RPMI7951 (cell line): ENCODE measurements around the gene CRACDL. TPM values are rescaled to one million over a fixed set of nuclear protein-coding genes. Genes with fewer than 3 reads are reported as not detected.

Experiments used
- DNase-seq: peaks from one replicate; pipeline ENCODE4 v3.0.0-alpha.2; 2012; ENCODE audit warnings: low read depth
- total RNA-seq: library from RNA; depleted of rRNA; stranded (reverse); fragments of >200 nt; shearing (Covaris generic); gene quantifications from 2 replicates; pipeline ENCODE4 v1.2.3, GENCODE V29; 2014

CRACDL gene
- total RNA-seq, 1 experiment from 2014 or later = not detected

GRCh38 chr2:98803405-98804264 is 132.4 kb downstream of the CRACDL start:
- no peak for DNase-seq

- DNase-seq = no peak
These were observed 133.7 kb downstream of the CRACDL start for GRCh38 chr2:98802344-98802743.

GRCh38 chr2:98801921-98802321 is 134.1 kb downstream of the CRACDL start:
- no peak for DNase-seq

DNA sequence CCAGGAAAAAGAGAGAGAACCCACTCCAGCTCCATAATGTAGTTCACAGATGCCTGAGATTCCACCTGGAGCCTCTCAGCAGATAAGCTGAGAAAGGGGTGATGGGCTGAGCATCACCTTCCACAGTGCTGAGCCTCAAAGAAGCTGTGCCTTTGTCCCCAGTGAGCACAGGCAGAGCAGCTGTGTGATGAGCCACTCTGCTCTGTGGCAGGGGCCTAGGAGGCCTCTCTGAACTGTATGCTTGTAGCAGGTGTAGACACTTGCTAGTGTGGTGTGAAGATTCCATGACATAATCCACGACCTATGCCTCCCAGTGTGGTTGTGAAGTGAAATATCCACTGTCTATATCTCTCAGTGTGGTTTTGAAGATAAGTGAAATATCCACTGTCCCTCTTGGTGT is 134.7 kb downstream of the CRACDL start:
- no peak for DNase-seq

DNA sequence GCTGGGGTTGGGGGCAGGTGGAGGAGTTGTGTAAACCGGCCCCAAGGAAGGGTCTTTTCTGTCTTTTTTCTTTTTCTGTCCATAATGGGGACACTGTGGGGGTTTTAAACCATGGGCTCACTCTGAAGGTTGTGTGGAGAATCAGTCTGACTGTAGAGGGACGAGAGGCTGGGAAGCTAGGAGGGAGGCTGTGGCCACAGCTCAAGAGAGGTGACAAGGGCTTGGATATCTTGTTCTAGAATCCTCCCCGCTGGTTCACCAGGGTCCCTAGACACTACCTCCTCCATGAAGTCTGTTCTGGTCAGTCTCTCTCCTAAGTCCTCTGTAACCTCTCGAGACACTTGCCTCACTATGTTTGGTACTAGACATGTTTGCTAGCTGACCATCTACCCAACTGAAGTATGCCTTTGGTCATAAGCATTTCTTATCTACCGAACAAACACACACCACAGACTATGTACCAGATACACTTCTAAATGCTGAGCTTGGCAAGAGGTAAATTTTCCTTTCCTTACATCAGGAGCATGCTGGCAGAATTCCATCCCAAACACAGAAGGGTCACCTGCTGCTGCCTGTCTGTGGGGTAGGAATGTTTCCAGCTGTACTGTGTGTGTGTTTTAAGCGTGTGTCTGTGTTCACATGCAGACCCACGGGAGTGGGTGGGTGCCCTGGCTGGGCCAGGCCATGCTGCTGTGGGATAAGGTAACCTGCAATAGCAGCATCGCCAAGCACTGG is 135.5 kb downstream of the CRACDL start:
- no peak for DNase-seq

DNA sequence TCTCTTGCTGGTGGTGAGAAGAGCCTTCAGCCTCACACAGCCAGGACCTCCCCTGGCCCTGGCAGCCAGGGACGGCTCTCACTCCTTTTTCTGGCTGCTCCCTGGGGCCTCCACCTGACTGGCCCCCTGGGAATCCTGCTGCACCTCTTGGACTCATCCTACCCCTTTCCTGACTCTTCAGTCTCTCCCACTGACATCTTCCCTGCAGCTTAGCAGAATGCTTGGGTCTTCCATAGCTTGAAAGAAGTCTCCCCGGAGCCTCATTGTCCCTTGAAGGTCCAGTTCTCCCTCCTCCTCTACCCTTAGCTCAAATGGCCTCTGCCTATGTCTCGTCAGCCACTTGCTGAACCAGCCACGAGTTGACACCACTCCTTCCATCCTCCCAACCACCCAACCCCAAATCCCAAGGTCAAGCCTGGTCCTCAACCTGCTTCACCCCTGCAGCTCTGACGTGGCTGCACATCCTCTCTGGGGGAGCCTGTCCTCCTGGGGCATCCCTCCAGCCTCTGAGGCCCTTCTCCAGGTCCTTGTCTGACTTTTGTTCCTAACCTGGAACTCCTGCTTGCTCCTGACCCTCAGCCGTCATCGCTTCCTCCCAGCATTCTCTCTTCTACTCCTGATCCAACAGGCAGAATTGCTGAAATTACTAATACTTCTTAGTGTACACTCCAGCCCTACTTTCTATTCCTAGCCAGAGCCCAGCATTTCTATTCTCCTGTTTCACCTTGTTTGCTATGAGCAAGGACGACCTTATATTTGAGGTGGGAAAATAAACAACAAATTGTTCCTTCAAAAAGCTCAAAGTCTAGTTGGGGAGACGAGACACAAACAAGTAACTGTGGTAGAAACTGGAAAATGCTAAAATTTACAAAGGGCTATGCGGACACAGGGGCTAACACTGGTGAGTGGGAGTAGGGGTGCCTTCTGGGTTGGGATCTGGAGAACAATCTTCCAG is 136.4 kb downstream of the CRACDL start:
- no peak for DNase-seq

- no peak for DNase-seq
These were observed 139.1 kb downstream of the CRACDL start for GRCh38 chr2:98796775-98797544.

GRCh38 chr2:98795891-98796676 is 139.9 kb downstream of the CRACDL start:
- DNase-seq = no peak

GRCh38 chr2:98793897-98794830 is 141.9 kb downstream of the CRACDL start:
- DNase-seq = no peak

GRCh38 chr2:98793275-98793674 is 142.8 kb downstream of the CRACDL start:
- DNase-seq = no peak

DNA sequence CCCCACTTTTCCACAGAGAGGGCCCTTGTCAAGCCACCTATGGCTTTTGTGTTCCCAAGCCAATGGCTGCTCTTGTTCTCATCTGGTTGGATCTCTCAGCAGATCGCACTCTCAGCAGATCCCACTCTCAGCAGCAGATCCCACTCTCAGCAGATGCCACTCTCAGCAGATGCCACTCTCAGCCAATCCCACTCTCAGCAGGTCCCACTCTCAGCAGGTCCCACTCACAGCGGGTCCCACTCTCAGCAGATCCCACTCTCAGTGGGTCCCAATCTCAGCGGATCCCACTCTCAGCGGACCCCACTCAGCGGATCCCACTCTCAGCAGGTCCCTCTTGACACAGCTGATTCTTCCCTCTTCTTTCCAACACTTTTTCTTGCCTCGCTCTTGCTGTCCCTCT is 145.8 kb downstream of the CRACDL start:
- DNase-seq = no peak

DNA sequence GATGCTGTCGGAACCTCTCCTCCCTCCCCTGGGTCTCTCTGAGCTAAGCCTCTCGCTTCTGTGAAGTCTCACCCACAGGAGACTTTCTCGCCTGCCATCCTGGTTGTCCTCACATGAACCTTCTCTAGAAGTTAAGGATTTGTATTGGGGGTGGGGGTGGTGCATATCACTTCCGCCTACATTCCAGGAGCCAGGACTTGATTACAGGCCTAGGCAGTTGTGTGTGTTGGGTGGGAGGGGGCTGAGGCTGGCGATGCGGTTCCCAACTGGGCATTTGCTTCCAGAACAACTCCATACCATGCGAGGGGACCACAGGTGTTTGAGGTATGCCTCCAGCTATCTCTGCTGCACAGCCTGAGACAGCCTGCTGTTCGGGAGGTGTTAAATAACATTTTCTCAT is 148.3 kb downstream of the CRACDL start:
- DNase-seq = no peak

DNA sequence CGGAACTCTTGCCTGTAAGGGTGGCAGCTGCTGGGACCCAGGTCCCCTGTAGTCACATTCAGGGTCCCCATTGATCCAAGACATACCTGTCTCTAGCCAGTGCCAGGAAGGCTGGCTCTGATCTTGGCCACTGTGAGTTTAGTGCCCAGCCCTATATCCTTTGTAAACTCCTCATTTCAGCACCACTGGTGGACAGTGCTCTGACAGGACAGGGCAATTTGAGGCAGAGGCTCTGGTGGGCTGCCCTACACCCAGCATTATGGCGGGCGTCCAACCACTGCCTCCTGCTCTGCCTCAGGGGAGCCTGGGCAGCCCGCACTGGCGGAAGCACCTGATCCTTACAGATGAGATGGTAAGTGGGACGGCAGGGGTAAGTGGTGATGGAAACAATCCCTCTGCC is 149.8 kb downstream of the CRACDL start:
- no peak for DNase-seq

DNA sequence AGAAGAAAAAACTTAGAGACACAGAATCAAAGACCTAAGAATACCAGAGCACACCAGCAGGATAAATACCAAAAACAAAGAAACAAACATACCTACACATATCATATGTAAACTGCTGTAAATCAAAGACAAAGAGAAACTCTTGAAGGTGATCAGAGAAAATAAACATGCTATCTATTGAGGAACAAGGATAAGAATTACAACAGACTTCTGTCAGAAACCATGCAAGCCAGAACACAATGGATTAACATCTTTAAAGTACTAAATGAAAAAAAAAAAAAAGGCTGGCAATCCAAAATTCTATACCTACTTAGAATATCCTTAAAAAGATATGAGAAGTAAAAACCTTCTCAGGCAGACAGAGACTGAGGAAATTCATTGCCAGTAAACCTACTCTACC is 153.5 kb downstream of the CRACDL start:
- DNase-seq = no peak

GRCh38 chr2:98781822-98782221 is 154.2 kb downstream of the CRACDL start:
- DNase-seq = no peak

GRCh38 chr2:98778741-98779483 is 157.1 kb downstream of the CRACDL start:
- no peak for DNase-seq

- no peak for DNase-seq
These were observed 157.9 kb downstream of the CRACDL start for GRCh38 chr2:98778151-98778550.

- no peak for DNase-seq
These were observed 158.3 kb downstream of the CRACDL start for GRCh38 chr2:98777710-98778109.

DNA sequence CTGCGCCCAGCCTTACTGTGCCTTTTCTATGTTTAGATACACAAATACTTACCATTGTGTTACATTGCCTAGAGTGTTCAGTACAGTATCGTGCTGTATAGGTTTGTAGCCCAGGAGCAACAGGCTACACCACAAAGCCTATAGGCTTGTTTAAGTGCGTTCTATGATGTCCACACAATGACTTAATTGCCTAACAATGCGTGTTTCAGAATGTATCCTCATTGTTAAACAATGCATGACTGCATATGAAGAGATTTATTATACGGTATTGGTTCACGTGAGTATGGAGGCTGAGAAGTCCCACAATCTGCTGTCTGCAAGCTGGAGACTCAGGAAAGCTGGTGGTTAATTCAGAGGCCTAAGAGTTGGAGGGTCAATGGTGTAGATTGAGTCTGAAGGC is 158.9 kb downstream of the CRACDL start:
- no peak for DNase-seq
